WI38 (cell line): ENCODE measurements around the gene NAV1.

Experiments
- H3K4me3 ChIP-seq: 2 replicates; pipeline ENCODE4 v1.5.1; 2011; ENCODE audit warnings: low read depth, mild to moderate bottlenecking, control low read depth, low read length
- CTCF ChIP-seq: IDR thresholded peaks from 2 replicates; pipeline ENCODE4 v1.5.1; 2012; ENCODE audit warnings: low read depth, mild to moderate bottlenecking, control low read depth, low read length

The NAV1 gene

GRCh38 chr1:201511396-201511940, 27.5 kb upstream of the NAV1 start:
- no peak for TF ChIP-seq CTCF
- no peak overlapping the region for H3K4me3 ChIP-seq

GRCh38 chr1:201511941-201512539, 26.9 kb upstream of the NAV1 start:
- no peak overlapping the region for H3K4me3 ChIP-seq
- TF ChIP-seq CTCF = no peak

- no peak overlapping the region for H3K4me3 ChIP-seq
- no peak for TF ChIP-seq CTCF
These were observed 25.3 kb upstream of the NAV1 start for GRCh38 chr1:201513498-201514243.

GRCh38 chr1:201514466-201514865, 24.5 kb upstream of the NAV1 start:
- H3K4me3 ChIP-seq = no peak overlapping the region
- TF ChIP-seq CTCF = no peak

- no peak for TF ChIP-seq CTCF
- no peak overlapping the region for H3K4me3 ChIP-seq
These were observed 23.7 kb upstream of the NAV1 start for GRCh38 chr1:201515062-201515750.

GRCh38 chr1:201515895-201516294, 23.0 kb upstream of the NAV1 start:
- TF ChIP-seq CTCF = no peak
- no peak overlapping the region for H3K4me3 ChIP-seq
